Measurements from ENCODE around the gene ZNRF1.
A peak's percentile ranks its signal among the peaks of the same experiment; 100 is the strongest.

DNA sequence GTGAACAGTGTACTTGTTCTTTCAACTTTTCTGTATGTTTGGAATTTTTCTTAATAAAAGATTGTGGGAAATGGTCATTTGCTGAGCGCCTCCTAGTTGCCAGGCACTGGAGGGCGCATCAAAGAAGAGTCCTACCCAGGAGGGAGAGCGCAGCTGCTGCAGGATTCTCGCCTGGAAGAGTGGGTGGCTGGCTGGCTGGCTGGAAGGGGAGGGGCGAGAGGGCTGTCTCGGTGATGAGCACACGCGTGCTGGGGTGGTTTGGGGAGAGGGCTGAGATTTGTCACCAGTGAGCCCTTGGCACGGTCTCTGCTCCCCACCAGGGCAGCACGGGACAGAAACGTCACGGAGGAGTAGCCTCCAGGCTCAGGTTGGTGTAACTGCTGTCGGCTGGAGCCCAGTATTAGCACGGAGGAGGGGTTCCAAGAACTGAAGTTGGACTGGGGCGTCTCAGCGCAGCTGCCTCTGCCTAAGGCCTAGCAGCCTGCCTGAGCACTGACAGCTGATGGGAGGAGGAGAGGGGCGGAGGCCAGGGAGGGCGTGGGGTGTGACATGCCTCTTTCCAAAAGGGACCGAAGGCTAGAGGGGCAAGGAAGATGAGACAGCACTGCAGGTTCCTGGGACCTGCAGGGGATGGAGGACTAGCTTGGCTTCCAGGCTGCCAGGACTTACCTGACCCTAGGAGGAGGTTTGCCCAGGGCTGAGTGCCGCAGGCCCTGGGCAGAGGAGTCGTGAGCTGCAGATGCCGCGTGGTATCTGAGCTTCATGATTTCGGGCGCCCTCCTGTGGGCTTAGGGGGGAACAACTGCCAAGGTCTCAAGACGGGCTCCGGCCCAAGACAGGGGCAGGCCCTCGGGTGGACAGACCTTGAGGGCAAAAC, 112.1 kb downstream of the ZNRF1 start:
- peak; percentile 76 for TF ChIP-seq CTCF (IDR thresholded peaks at IDR 0.05; ENCODE audit: low read depth, low read length)
- TF ChIP-seq POLR2A (IDR thresholded peaks at IDR 0.05; ENCODE audit: extremely low read depth, insufficient read length): peak; percentile 11
- peak; percentile 87 for TF ChIP-seq MYC (IDR thresholded peaks at IDR 0.05; ENCODE audit: low read depth, low read length)
- TF ChIP-seq MAX (IDR thresholded peaks at IDR 0.05; ENCODE audit: low read depth, low read length): peak; percentile 83
